NCI-H2196 (cell line): ENCODE data around the gene ZNF747.
"Not testable (repeated sequence)": the region's sequence is repeated elsewhere in the genome, so short reads cannot be mapped to it uniquely, and the experiment has no call there.

Source experiments
- DNase-seq: peaks from one replicate; lab custom pipeline; 2025; ENCODE audit not compliant: unreplicated experiment; lab: John Stamatoyannopoulos, UW

ZNF747 gene

GRCh38 chr16:30535106-30535776, 583 bp upstream of the ZNF747 start:
- peak; percentile 57 for DNase-seq

- DNase-seq, result no peak
Measured at GRCh38 chr16:30533748-30534367, 800 bp downstream of the ZNF747 start.

GRCh38 chr16:30533146-30533522, 1.5 kb downstream of the ZNF747 start:
- DNase-seq, result no peak

GRCh38 chr16:30532285-30533145, 2.1 kb downstream of the ZNF747 start:
- DNase-seq, result no peak

DNA sequence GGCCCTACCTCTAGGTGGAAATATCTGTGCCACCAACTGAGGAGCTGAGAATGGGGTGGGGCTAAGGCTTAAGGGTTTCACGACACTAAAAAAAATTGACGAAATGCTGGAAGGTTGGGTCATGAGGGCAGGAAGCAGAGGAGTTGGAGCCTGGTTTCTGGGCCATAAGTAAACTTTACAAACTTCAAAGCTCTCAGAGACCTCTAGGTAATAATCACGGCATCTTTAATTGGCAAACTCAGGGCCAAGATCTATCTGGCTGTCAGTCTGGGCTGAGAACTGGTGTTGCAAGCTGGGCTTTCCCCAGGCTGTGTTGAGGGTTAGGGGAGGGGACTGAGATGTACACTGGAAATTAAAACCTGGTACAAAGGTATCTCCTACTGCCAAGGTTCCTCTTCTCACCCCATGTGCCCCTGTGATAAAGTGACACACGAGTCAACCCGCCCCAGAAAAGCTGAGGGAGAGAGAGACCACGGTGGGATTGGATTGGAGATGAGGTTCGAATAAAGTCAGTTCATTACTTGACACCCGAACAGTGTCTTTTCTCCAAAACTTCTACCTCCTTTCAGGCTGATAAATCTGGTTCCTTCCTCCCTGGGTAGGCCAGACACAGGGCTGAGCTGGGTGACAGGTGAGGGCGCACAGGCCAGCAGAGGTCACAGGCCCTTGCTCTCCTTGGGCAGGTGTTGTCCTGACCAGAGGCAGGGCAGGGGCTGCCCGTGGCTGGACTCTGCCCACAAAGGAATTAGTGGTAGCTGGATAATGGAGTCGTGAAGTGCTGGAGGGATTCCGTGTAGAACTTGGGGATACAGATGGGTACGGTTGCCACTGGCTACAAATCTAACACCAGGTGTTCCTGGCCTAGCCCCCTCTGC, 4.3 kb downstream of the ZNF747 start:
- DNase-seq, result no peak

DNA sequence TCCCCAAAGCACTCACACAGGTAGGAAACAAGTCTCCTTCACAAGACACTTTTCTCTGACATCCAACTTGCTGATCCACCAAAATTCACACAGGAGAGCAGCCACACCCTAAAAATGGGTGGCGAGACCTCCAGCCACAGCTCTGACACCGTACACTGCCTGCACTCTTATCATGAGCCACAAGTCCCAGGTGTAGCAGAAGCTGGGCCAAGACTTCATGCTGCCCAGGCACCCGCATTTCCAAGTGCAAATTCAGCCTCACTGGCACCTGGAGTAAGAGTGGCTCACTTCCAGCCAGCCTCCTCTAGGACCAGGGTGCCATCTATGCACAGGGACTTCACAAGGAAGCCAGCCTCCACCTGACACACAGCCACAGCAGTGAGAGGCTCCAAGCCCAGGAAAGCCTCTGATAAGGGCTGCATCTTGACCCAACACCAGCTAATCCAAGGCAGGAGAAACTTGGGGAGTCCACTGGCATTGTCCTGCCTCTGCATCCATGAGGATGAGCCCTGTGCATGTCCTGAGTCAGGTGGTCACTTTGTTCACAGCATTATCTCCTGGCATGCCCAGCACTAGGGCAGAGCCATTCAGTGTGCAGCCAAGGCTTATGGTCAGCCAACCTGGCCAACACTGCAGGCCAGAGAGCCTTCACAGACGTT, 5.7 kb downstream of the ZNF747 start:
- DNase-seq, result no peak

DNA sequence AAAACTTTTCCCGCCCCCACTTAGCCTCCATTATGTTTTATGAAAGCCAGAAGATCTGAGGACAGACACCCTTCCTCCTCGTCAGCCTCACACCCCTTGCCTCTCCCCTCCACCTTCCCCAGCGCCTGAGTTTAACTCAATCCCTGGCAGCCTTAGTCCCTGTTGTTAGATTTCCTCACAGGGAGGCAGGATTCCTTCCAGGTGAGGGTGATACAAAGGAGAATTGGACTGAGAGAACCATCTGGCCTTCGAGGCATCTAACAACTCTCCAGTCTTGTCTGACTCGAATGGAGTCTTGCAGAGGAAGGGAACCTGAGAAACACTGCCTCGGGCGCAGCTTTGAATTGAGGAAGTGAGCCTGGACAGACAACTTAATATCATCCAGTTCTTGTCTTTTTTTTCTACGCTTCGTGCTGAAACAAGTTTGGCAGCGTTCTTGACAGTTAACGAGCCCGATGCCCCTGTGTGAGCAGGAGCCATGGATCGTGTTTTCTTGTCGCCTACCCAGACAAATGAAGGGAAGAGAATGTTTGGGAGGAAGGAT, 7.0 kb downstream of the ZNF747 start:
- DNase-seq, result peak; percentile 71

GRCh38 chr16:30526823-30527634, 7.6 kb downstream of the ZNF747 start:
- peak; percentile 99 for DNase-seq

DNA sequence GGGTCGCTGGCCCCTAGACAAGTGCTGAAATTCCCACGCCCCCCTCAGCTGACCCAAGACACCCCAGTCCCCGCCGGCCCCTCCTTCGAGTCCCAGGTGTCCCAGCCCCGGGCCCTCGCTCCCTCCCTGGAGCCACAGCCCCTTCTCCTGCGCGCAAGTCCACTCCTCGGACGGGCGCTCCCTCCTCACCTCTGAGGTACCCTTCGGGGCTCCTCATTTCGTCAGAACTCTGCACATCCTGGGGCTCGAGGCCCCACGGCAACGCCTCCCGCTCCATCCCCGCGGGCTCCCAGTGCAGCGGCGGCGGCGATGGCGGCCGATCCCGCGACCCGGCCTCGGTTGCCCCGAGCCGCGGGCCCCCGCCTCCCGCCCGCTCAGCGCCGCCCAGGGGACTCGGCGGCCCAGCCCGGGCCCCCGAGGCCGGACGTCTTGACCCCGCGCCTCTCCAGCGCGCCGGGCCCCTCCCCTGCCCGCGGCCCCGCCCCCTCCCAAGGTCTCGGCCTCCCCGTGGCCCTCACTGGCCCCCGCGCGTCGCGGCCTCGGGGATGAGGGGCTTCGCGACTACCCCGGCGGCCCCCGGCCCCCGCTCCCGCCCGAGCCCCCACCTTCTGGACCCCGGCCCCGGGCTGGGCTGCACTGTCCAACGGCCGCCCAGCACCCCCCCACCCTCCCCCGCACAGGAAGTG, 8.4 kb downstream of the ZNF747 start, which contains the start of gene ZNF768:
Gene ZNF768, minus strand, starts transcription at position 430 of the 686 bp plus-strand sequence. Its CDS starts 153 bp downstream, at position 277.
- peak; percentile 71 for DNase-seq

GRCh38 chr16:30525844-30526136, 8.9 kb downstream of the ZNF747 start:
- DNase-seq, result no peak

- no peak for DNase-seq
Measured at GRCh38 chr16:30524575-30525568, 9.8 kb downstream of the ZNF747 start.

GRCh38 chr16:30523768-30524574, 10.7 kb downstream of the ZNF747 start:
- DNase-seq, result no peak

DNA sequence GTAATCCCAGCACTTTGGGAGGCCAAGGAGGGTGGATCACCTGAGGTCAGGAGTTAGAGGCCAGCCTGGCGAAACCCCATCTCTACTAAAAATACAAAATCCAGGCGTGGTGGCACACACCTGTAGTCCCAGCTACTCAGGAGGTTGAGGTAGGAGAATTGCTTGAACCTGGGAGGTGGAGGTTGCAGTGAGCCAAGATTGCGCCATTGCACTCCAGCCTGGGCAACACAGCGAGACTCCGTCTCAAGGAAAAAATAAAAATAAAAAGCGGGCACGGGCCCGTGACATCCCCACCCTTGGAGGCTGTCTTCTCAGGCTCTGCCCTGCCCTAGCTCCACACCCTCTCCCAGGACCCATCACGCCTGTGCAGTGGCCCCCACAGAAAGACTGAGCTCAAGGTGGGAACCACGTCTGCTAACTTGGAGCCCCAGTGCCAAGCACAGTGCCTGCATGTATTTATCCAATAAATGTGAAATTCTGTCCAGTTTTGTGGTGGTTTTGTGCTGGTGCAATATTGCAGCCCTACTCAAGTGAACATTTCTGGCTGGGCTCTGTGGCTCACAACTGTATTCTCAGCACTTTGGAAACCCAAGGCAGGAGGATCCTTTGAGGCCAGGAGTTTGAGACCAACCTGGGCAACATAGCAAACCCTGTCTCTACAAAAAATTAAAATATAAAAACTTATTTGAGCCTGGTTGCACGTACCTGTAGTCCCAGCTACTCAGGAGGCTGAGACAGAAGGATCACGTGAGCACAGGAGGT, 11.8 kb downstream of the ZNF747 start:
- not testable (repeated sequence) for DNase-seq

DNA sequence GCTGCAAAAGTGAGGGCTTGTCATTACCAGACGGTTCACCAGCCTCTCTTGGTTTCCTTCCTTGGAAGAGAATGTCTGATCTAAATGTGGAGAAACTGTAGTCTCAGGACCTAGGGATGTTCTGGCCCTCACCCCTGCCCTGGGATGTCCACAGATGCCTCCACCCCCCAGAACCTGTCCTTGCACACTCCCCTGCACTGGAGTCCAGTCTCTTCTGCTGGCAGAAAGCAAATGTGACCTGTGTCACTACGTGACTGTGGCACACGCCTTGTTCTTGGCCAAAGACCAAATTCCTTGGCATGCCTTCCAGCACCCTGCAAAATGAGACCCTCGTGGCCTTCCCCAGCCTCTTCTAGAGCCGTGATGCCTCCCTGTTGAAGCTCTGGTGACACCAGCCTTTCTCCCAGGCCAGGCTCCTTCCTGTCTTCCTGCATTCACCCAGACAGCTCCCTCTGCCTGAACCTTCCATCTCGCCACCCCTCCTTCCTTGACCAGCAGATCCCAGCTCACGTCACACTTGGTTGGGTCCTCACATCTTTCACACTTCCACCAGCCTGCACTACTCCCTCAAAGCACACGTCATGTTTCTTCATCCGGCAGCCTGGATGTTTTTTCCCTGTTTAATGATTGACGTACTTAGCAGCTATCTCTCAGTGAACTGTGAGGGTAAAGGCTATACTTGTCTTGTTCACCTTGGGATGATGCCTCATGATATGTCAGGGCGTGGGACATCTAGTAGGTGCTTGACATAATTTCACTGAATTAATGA, 12.6 kb downstream of the ZNF747 start:
- DNase-seq, result no peak

- DNase-seq, result no peak
Measured at GRCh38 chr16:30521476-30521872, 13.2 kb downstream of the ZNF747 start.
